ACHN (cell line): ENCODE results near the gene ITGB1.
"Not testable (repeated sequence)": the region's sequence is repeated elsewhere in the genome, so short reads cannot be mapped to it uniquely, and the experiment has no call there.

Source experiments
- DNase-seq: peaks from one replicate; pipeline ENCODE4 v3.0.0-alpha.2; 2015
- in situ Hi-C: cut with HindIII; loops from 2 replicates; pipeline ENCODE4 v1.10.0; 2017; ENCODE audit warnings: low sequenced_read_pairs, low pct_ligation_motif_present, low pct_unique_long_range_greater_than_20kb

Gene ITGB1

DNA sequence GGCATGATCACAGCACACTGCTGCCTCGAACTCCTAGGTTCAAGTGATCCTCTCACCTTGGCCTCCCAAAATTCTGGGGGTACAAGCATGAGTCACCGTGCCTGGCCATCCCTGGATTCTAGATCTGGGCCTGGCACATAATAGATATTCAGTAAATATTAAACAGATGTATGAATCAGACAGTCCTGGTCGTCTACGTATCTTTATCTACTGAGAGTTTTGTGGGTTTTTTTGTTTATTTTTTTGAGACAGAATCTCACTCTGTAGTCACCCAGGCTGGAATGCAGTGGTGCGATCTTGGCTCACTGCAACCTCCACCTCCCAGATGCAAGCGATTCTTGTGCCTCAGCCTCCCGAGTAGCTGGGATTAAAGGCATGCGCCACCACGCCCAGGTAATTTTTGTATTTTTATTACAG is 24.3 kb upstream of the ITGB1 start:
- in situ Hi-C loops, result no loop called here
- DNase-seq, result peak; percentile 89

DNA sequence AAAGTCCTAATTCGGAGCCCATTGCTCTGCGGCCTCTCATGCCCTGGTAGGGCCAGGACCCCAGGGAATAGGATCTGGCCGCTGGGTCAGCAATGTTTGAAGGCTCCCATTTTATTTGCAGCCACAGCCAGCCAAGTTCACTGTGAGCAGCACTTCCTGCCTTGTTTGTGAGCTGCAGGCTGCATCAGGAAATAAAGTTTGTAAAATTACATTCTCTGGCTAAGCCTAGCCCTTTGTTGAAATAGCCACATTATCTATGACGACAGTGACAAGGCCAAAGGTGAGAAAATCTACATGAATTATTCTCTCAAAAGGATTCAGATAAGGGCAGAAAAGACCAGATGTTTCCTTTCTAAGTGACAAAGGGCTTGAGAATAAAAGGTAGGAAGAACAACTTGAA is 23.7 kb upstream of the ITGB1 start:
- in situ Hi-C loops, result no loop called here
- peak; percentile 50 for DNase-seq

DNA sequence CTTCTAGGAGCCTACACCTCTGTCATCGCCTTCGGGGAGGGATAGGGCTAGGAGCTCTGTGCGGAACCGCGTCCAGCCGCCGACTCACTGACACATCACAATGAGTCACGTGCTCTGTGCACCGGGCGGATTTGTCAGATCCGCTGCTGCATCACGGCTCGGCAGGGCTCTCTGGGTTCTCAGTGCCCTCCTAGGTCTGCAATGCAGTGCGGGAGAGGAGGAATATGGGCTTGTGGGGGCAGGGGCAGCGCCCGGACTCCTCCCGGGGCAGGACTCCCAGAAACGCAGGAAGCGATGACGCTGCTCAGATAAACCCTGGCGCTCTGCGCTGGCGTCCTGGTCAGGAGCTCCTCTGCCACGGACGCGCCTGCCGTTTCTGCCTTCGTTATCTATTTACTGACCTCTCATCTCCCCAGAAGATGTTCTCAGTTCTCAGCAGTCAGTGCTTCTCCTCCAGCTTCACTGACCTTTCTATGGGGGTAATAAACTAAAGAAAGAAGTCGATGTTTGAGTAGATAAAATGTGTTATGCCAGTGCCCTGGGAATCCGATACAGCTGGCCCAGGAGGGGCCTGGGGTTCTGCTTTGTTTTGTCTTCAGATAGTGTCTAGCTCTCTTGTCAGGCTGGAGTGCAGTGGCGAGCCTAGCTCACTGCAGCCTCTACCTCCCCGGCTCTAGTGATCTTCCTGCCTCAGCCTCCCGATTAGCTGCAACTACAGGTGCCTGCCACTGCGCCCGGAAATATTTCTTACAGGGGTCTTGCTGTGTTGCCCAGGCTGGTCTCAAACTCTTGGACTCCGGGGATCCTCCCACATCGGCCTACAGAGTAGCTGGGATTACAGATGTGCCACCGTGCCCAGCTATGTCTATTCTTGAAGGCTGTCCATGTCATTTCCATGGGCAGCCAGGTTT is 22.8 kb upstream of the ITGB1 start:
- in situ Hi-C loops, result no loop called here
- peak; percentile 98 for DNase-seq

DNA sequence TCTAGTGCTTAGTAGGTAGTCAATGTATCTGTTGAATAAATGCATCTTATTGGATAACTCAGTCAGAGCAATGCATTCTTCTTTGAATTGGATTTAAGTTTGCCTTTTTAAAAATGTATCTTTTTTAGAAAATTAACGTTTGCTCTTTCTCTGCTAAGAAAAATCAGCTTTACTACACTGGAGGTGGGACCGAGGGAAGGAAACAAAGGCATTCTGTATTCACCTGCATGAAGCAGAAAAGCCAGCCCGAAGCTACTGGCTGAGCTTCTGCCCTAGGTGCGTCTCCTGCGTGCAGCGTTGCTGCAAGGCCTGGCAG is 22.2 kb upstream of the ITGB1 start:
- in situ Hi-C loops, result no loop called here
- DNase-seq, result no peak

DNA sequence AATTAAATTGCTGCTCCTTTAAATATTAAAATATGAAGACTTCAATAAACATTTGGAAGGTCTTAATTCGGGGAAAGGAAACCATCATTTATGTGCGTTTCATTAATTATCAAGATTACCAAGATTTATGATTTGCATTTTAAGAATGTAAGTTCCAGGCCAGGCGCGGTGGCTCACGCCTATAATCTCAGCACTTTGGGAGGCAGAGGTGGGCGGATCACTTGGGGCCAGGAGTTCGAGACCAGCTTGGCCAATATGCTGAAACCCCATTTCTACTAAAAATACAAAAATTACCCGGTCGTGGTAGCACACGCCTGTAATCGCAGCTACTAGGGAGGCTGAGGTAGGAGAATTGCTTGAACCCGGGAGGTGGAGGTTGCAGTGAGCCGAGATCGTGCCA is 21.7 kb upstream of the ITGB1 start:
- DNase-seq, in situ Hi-C loops: not testable (repeated sequence)

DNA sequence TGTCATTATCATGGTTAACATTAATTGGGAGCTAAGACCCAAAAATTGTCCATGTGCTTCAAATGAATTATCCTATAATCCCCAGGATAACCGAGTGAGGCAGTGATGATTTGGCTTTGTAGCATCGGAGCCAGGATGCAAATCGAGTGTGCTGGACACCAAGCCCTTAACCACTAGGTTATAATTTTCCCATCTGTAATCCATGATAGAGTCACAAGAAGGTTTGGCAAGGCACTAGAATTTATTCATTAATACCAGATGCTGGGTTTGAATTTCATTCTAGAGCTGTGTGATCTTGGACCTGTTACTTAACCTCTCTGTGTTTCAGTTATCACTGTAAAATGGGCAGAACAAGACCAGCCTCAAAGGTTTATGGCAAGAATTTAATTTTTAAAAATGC is 21.0 kb upstream of the ITGB1 start:
- DNase-seq, result no peak
- in situ Hi-C loops, result no loop called here

DNA sequence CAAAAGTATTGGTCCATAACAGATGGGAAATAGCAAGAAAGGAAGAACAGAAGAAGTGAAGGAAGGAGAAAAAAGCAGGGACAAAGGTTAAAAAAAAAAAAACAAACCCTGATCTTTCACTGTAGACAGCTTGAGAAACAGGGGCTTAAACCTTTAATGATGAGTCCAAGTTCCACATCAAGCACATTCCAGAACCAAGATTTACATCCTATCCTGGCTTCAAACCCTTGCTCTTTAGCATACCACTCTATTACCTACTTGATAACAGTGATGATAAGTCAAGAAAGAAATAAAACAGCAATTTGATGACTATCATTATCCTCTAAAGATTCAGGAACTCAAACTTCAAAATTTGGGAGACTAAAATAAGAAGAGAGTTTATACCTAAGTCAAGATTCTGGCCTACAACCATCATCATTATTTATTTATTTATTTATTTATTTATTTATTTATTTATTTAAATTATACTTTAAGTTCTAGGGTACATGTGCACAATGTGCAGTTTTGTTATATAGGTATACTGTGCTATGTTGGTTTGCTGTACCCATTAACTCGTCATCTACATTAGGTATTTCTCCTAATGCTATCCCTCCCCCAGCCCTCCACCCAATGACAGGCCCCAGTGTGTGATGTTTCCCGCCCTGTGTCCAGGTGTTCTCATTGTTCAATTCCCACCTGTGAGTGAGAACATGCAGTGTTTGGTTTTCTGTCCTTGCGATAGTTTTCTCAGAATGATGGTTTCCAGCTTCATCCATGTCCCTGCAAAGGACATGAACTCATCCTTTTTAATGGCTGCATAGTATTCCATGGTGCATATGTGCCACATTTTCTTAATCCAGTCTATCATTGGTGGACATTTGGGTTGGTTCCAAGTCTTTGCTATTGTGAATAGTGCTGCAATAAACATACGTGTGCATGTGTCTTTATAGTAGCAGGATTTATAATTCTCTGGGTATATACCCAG is 20.1 kb upstream of the ITGB1 start:
- in situ Hi-C loops, result not testable (repeated sequence)

DNA sequence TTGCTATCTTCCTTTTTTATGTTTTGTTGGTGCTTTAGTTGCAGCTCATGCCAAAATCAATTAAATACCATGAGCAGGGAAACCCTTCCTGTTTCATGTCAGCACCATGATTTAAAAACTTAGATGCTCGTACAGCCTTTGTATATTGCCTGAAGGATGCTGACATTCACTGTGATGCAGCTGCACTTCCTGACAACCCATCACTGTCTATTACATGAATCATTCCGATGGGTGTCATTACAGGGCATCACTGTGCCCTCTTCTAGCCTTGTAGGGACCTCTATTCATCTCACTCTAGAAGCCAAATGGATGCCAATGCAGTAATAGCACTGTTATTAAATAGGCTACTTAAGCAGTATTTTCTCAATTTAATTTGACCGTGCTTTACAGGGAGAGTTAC is 18.3 kb upstream of the ITGB1 start:
- DNase-seq, result no peak
- in situ Hi-C loops, result no loop called here

More for the DNA sequence above, 20.1 kb upstream of the ITGB1 start:
- not testable (repeated sequence) for DNase-seq

DNA sequence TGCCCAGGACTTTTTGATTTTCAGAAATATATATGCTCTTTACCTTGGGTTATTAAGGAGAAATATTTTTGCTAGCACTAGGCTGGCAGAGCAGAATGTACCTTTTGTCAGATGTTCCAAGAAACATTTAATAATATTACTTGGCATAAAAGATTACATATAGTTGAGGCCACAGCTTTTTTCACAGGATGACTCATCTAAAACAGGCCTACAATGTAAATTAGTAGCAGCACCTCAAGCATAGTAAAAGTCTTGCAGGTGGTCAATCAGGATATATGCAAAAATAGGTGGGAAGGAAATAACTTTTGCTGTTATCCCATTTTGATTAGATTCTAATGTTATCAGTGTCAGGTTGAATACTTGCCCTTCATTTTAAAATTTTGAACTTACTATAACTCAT is 14.9 kb upstream of the ITGB1 start:
- in situ Hi-C loops, result no loop called here
- DNase-seq, result no peak

DNA sequence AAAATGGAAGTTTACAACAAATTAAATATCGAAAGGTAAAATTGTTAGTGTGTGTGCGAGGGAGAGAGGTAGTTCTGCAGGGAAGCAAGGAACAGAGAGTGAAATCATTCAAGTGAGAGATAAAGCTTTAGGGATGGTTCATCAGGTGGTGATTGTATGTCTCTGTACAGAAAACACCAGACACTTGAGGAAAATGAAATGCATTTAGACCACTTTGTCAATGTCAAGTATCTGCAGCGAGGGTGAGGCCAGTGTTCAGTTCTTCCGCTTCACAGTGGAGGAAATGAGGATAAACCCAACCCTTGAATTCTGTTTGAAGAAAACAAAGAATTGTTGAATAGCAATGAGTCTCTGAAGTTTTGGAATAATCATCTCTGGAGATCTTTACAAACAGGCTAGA is 14.4 kb upstream of the ITGB1 start:
- DNase-seq, result no peak
- in situ Hi-C loops, result no loop called here

DNA sequence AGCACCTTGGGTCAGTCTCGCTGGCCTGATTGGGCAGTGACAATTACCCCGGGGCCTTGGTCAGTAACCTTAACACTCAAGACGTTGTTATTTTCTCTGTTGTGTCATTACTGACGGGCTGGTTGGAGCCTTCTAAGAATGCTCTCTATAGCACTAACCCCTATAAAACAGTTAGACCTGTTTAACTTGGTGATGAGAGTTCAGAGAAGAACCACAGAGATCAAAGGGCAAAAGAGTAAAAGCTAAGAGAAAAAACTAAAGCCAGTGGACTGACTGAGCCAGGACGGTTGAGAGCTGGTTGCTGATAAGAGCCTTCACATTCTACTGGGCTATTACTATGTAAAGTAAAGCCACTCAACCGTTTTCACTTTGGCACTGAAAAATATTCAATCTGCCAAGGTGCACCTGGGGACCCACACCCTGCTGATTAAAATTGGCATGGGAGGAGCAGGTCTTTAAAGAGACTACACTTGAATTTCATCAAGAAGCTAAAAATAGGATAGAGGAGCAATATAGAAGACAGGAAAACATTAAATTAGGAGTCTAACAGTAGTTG is 13.6 kb upstream of the ITGB1 start:
- in situ Hi-C loops, result no loop called here
- DNase-seq, result peak; percentile 63

DNA sequence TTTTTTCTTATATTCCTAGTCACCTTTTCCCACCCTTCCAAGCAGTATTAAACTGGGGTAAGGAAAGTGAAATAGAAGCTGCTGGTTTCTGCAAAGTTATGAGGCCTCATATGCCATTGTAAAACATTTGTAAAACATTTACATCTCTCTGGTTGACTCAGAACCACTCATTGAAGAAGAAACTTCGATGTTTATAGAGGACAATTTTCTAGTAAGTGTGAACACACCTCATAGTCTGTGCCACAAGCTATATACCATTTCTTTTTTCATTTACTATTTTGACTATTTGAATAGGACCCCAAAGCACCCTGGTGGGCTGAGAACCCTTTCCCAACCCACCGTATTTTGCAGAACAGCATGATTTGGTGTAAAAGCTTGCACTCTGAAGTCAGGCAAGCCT is 12.9 kb upstream of the ITGB1 start:
- in situ Hi-C loops, result no loop called here
- DNase-seq, result peak; percentile 62

DNA sequence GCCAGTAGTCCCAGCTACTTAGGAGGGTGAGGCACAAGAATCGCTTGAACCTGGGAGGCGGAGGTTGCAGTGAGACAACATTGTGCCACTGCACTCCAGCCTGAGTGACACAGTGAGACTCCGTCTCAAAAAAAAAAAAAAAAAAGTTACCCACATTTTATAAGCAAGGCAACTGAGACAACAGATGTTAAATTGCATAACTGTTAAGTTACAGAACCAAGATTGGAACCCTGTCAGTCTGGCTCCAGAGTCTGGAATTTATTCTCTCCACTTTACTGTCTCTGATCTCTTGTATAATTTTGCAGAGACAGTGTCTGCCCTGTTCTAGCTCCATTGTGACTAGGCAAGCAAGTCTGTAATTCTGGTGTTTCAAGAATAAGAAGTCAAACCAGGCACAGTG is 6.2 kb upstream of the ITGB1 start:
- in situ Hi-C loops, result no loop called here
- DNase-seq, result no peak

DNA sequence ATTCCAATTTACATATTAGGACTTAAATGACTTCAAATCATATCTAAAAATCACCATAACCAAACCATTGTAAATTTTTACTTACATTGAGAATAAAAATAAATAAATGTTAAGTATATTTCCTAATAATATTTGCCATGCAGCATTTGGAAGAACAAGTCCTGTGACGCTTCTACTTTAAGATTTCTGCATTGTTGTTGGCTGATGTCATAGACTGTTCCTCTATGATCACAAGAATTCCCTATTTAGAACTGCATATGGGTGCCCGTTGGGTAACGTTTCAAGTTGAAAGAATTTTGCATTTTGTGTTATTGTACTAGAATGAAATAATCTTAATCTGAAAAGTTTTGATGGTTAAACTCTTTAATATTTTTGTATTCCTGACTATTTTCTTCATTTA is 5.1 kb upstream of the ITGB1 start:
- peak; percentile 69 for DNase-seq
- in situ Hi-C loops, result no loop called here

DNA sequence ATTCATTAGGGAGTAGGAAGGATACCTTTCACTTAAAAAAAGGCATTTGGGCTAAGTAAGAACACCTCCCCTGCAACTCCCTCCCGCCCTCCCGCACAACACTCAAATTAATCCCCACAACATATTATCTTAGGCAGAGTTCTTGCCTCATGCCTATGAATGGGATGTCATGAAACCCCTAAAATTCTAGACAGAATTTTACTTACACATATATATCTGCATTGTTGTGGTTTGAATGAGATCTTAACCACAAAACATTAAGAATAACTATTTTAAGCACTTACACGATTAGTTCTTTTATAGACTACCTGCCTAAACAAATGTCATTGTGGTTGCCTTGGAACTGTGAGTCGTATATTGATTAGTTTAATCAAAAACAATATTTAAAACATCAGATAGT is 4.5 kb upstream of the ITGB1 start:
- in situ Hi-C loops, result no loop called here
- DNase-seq, result no peak

DNA sequence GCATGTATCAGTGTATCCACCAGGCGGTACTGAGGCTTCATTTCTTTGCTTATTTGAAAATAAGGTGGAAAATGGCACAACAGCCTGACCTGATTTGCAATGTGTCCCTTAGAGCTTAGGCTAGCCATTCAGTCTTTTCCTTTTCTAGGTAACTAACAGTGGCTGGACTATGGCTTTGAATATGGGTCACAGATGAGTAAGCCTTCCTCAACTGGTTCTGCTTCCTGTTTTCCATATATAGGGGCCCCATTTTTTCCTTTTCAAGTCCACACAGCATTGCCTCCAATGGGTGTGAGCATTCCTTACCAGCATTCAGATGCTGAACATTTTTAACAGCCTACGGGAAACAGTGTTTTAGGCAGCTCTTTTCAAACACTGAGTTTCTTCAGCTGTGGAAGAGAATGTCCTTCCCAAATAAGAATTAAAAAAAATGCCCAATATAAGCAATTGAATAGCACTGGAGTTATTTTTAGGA is 3.9 kb upstream of the ITGB1 start:
- in situ Hi-C loops, result no loop called here
- peak; percentile 66 for DNase-seq

DNA sequence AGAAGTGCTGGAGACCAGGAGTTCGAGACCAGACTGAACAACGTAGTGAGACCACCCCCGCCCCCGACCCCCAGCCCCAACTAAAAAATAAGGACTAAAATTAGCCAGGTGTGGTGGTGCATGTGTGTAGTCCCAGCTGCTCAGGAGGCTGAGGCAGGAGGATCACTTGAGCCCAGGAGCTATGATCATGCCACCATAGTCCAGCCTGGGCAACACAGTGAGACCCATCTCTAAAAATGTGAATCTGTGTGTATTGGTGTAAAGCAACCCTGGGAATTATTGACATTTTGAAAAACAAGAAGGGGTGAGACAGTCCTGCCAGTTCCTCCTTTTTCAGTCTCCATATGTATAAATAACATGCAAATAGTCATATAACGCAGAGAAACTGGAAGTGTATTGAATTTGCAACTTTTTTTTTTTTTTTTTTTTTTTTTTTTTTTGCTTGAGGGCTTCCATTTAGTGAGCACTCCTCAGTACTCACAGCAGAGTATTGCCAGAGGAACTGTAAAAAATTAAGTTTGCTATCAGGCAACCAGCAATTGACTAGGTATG is 3.4 kb upstream of the ITGB1 start:
- in situ Hi-C loops, result no loop called here
- DNase-seq, result no peak

DNA sequence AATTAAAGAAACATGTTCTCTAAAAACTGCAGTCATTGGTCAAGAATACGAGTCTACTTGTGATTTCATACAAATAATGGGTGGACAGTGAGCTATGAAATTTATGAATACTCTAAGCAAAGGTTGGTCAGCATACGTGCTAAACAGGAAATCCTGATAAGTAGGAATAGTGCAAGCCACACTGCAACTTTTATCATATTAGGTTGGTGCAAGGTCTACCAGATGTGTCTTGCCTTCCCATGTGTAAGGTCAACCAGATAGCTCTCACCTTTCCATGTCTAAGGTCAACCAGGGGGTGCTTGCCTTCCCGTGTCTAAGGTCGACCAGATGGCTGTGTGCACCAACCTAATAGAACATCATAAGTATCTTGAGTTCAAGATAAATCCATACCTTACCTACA is 2.0 kb upstream of the ITGB1 start:
- DNase-seq, result no peak
- in situ Hi-C loops, result no loop called here
